Measurements from ENCODE around the gene SH3BGRL2.
"Not testable (repeated sequence)": the region's sequence is repeated elsewhere in the genome, so short reads cannot be mapped to it uniquely, and the experiment has no call there.

The SH3BGRL2 gene

DNA sequence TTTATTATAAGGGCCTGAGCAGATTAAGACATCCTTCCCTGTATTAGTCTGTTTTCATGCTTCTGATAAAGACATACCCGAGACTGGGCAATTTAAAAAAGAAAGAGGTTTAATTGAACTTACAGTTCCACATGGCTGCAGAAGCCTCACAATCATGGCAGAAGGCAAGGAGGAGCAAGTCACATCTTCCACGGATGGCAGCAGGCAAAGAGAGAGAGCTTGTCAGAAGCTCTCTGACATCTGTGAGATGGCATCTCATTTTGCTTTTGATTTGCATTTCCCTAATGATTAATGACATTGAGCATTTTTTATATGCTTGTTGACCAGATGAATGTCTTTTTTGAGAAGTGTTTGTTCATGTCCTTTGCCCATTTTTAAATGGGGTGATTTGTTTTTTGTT, 114.2 kb downstream of the SH3BGRL2 start:
- DNase-seq (ENCODE audit: low spot score) = not testable (repeated sequence)

GRCh38 chr6:79746325-79746724, 115.2 kb downstream of the SH3BGRL2 start:
- DNase-seq (ENCODE audit: low spot score) = not testable (repeated sequence)

DNA sequence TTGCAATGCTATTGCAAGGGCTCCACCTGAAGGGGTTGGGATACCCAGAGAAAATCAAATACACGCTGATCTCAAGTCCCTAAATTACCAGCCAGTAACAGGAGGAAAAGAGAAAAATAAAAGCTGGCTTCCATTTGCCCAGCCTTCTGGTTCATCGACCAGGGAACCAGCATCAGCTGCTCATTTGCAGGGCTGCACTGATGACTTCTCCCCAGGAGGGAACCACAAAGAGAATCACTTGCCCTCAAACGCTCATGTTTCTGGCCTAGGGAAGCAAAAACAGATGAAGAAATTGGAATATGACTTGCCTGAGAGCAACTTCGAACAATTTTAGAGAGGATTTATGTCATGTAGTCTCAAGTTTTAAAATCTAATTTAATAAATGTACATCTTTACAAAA, 119.7 kb downstream of the SH3BGRL2 start:
- no peak for DNase-seq (ENCODE audit: low spot score)
